Fibroblast of lung (primary cell): ENCODE measurements around the gene KCTD16. TPM values are rescaled to one million over a fixed set of nuclear protein-coding genes. Genes with fewer than 3 reads are reported as not detected.
A peak's percentile ranks its signal among the peaks of the same experiment; 100 is the strongest.

Experiments
- DNase-seq, 2 donors: peaks; one replicate each; pipeline versions ENCODE4 v3.0.0 to v3.0.0-alpha.2; 2010; ENCODE audit warnings: low read depth in 2 of 2
- H2AFZ ChIP-seq: 2 replicates; pipeline ENCODE4 v1.5.1; 2012; ENCODE audit warnings: low read length, control low read depth, inconsistent platforms
- H3K27ac ChIP-seq: 2 replicates; pipeline ENCODE4 v1.5.1; 2011; ENCODE audit warnings: low read length, control low read depth; ENCODE audit not compliant: insufficient read depth
- H3K27me3 ChIP-seq: 2 replicates; pipeline ENCODE4 v1.5.1; 2011; ENCODE audit warnings: mild to moderate bottlenecking, low read length; ENCODE audit not compliant: control insufficient read depth, insufficient read depth
- H3K36me3 ChIP-seq: 2 replicates; pipeline ENCODE4 v1.5.1; 2011; ENCODE audit warnings: low read length; ENCODE audit not compliant: control insufficient read depth, insufficient read depth
- H3K4me1 ChIP-seq: 2 replicates; pipeline ENCODE4 v1.5.1; 2011; ENCODE audit warnings: low read length; ENCODE audit not compliant: control insufficient read depth, insufficient read depth; ENCODE audit errors: extremely low read depth
- H3K4me2 ChIP-seq: 2 replicates; pipeline ENCODE4 v1.5.1; 2011; ENCODE audit warnings: low read length, control low read depth; ENCODE audit not compliant: insufficient read depth; ENCODE audit errors: extremely low read depth
- H3K4me3 ChIP-seq, 4 experiments: fragments of 200-600 bp in 1 of 4; sonication (generic) in 1 of 4; replicated peaks in 1 of 4; 2 replicates each; pipeline ENCODE4 v1.5.1; 2011 to 2016; ENCODE audit warnings: low read length in 4 of 4, low read depth in 3 of 4, mild to moderate bottlenecking in 3 of 4, control low read depth in 2 of 4, inconsistent platforms in 1 of 4, mixed read lengths in 1 of 4; ENCODE audit not compliant: insufficient read depth in 1 of 4; ENCODE audit errors: control extremely low read depth in 1 of 4
- H3K79me2 ChIP-seq: 2 replicates; pipeline ENCODE4 v1.5.1; 2012; ENCODE audit warnings: mild to moderate bottlenecking, low read length, inconsistent platforms; ENCODE audit not compliant: control insufficient read depth, insufficient read depth
- H3K9ac ChIP-seq: 2 replicates; pipeline ENCODE4 v1.5.1; 2011; ENCODE audit warnings: mild to moderate bottlenecking, low read length, control low read depth; ENCODE audit not compliant: insufficient read depth
- H3K9me3 ChIP-seq: 2 replicates; pipeline ENCODE4 v1.5.1; 2012; ENCODE audit warnings: low read depth, low read length; ENCODE audit not compliant: control insufficient read depth, insufficient read depth
- H4K20me1 ChIP-seq: 2 replicates; pipeline ENCODE4 v1.5.1; 2011; ENCODE audit warnings: low read length; ENCODE audit not compliant: control insufficient read depth, insufficient read depth; ENCODE audit errors: extremely low read depth
- CTCF ChIP-seq, 2 donors: IDR thresholded peaks in 1 of 2; conservative IDR thresholded peaks in 1 of 2; 1 replicate in 1 of 2; 2 replicates in 1 of 2; pipeline ENCODE4 v1.5.1; 2011 to 2012; ENCODE audit warnings: low read length in 2 of 2, control low read depth in 1 of 2, inconsistent platforms in 1 of 2, low read depth in 1 of 2, mild to moderate bottlenecking in 1 of 2
- EZH2 ChIP-seq: IDR thresholded peaks from 2 replicates; pipeline ENCODE4 v1.5.1; 2012; ENCODE audit warnings: low read length, control low read depth, mild to moderate bottlenecking; ENCODE audit errors: missing control alignments
- polyA plus RNA-seq, 2 donors: library from polyadenylated mRNA; depleted of rRNA in 1 of 2; stranded (reverse) in 1 of 2; unstranded in 1 of 2; fragments of >200 nt; gene quantifications; 2 replicates each; pipeline ENCODE4 v1.2.1, GENCODE V29; 2011 to 2012; ENCODE audit warnings: missing spikeins in 1 of 2
- total RNA-seq: library from RNA; depleted of rRNA; stranded (reverse); fragments of >200 nt; gene quantifications from 2 replicates; pipeline ENCODE4 v1.2.1, GENCODE V29; 2014

Gene KCTD16
- total and polyA plus RNA-seq, 2 donors (not counting 1 experiment from before 2014, with no cell fraction given), result 0.32 to 1.2 TPM

- Histone ChIP-seq H3K9me3 (no peaks in the 10 kb centered on the region), H3K4me2 (no peak overlapping the region), H2AFZ (no peak overlapping the region), H3K4me1 (no peaks in the 10 kb centered on the region), H4K20me1 (no peaks in the 10 kb centered on the region), H3K27ac (no peak overlapping the region), H3K27me3 (no peaks in the 10 kb centered on the region), H3K4me3 (no peak overlapping the region), H3K36me3 (no peaks in the 10 kb centered on the region), H3K79me2 (no peaks in the 10 kb centered on the region), H3K9ac (no peak overlapping the region)
- TF ChIP-seq EZH2 (no peak), CTCF (conservative IDR thresholded peaks at IDR 0.05 in 1 of 2, IDR thresholded peaks at IDR 0.05 in 1 of 2; ENCODE audit: low read depth in 1 of 2, low read length in 2 of 2) (no peak)
- peak in 1 of 2 donors; percentile 3 for DNase-seq
These were observed 162.8 kb downstream of the KCTD16 start for GRCh38 chr5:144333336-144333920.

GRCh38 chr5:144335561-144335960, 164.9 kb downstream of the KCTD16 start:
- no peak for DNase-seq
- Histone ChIP-seq H4K20me1 (no peaks in the 10 kb centered on the region), H3K79me2 (no peaks in the 10 kb centered on the region), H3K27ac (no peak overlapping the region), H3K4me2 (no peak overlapping the region), H3K9ac (no peak overlapping the region), H3K9me3 (no peaks in the 10 kb centered on the region), H3K36me3 (no peaks in the 10 kb centered on the region), H3K4me3 (no peak overlapping the region), H2AFZ (no peak overlapping the region), H3K4me1 (no peaks in the 10 kb centered on the region), H3K27me3 (no peaks in the 10 kb centered on the region)
- TF ChIP-seq CTCF (conservative IDR thresholded peaks at IDR 0.05 in 1 of 2, IDR thresholded peaks at IDR 0.05 in 1 of 2; ENCODE audit: low read depth in 1 of 2, low read length in 2 of 2) (no peak), EZH2 (no peak)

GRCh38 chr5:144336191-144336961, 165.7 kb downstream of the KCTD16 start:
- H3K36me3 ChIP-seq, result no peaks in the 10 kb centered on the region
- H3K9me3 ChIP-seq, result no peaks in the 10 kb centered on the region
- H3K9ac ChIP-seq, result no peak overlapping the region
- H3K27me3 ChIP-seq, result no peaks in the 10 kb centered on the region
- no peak for DNase-seq
- no peak overlapping the region for H3K27ac ChIP-seq
- no peak overlapping the region for H3K4me3 ChIP-seq
- TF ChIP-seq CTCF (conservative IDR thresholded peaks at IDR 0.05 in 1 of 2, IDR thresholded peaks at IDR 0.05 in 1 of 2; ENCODE audit: low read depth in 1 of 2, low read length in 2 of 2), result no peak
- TF ChIP-seq EZH2, result no peak
- no peaks in the 10 kb centered on the region for H3K4me1 ChIP-seq
- H4K20me1 ChIP-seq, result no peaks in the 10 kb centered on the region
- H2AFZ ChIP-seq, result no peak overlapping the region
- H3K4me2 ChIP-seq, result no peak overlapping the region
- H3K79me2 ChIP-seq, result no peaks in the 10 kb centered on the region
